HG03558 (cell line): ENCODE results near the gene SNN.

Experiments used
- ATAC-seq: cut with Tn5 transposase; IDR thresholded peaks from one replicate; pipeline ENCODE4 v1.9.1; 2021; ENCODE audit warnings: moderate number of reproducible peaks; ENCODE audit not compliant: unreplicated experiment; ENCODE audit errors: extremely low read depth

The SNN gene

GRCh38 chr16:11677959-11678881 lies 10.0 kb downstream of the SNN start:
- no peak for ATAC-seq

GRCh38 chr16:11679250-11679649 lies 11.0 kb downstream of the SNN start:
- no peak for ATAC-seq

GRCh38 chr16:11679941-11680911 lies 12.0 kb downstream of the SNN start:
- no peak for ATAC-seq

- no peak for ATAC-seq
Observed at GRCh38 chr16:11681556-11681955, 13.3 kb downstream of the SNN start.

GRCh38 chr16:11681976-11682654 lies 13.9 kb downstream of the SNN start:
- ATAC-seq = no peak

- no peak for ATAC-seq
Observed at GRCh38 chr16:11682655-11683096, 14.4 kb downstream of the SNN start.

- ATAC-seq = no peak
Observed at GRCh38 chr16:11683145-11683544, 14.9 kb downstream of the SNN start.

GRCh38 chr16:11684231-11685025 lies 16.2 kb downstream of the SNN start:
- no peak for ATAC-seq

- ATAC-seq = no peak
Observed at GRCh38 chr16:11685844-11686618, 17.8 kb downstream of the SNN start.

- ATAC-seq = no peak
Observed at GRCh38 chr16:11686713-11687380, 18.6 kb downstream of the SNN start.

GRCh38 chr16:11687601-11688519 lies 19.6 kb downstream of the SNN start:
- no peak for ATAC-seq

- ATAC-seq = no peak
Observed at GRCh38 chr16:11688520-11688886, 20.2 kb downstream of the SNN start.

GRCh38 chr16:11689031-11689840 lies 21.0 kb downstream of the SNN start:
- peak; percentile 57 for ATAC-seq

GRCh38 chr16:11691235-11691634 lies 23.0 kb downstream of the SNN start:
- ATAC-seq = no peak

GRCh38 chr16:11691771-11692170 lies 23.5 kb downstream of the SNN start:
- ATAC-seq = no peak

- no peak for ATAC-seq
Observed at GRCh38 chr16:11692171-11692570, 23.9 kb downstream of the SNN start.
